GM23248 (cell line): Measurements from ENCODE around the gene DRG1. TPM values are rescaled to one million over a fixed set of nuclear protein-coding genes. Genes with fewer than 3 reads are reported as not detected.

Source experiments
- DNase-seq: peaks from one replicate; pipeline ENCODE4 v3.0.0-alpha.2; 2015
- H2AFZ ChIP-seq: fragments of 200-600 bp; sonication (generic); 2 replicates; pipeline ENCODE4 v1.6.1; 2016; ENCODE audit warnings: antibody characterized with exemption
- H3F3A ChIP-seq: fragments of 200-600 bp; sonication (generic); 2 replicates; pipeline ENCODE4 v1.6.1; 2016; ENCODE audit warnings: mild to moderate bottlenecking, antibody characterized with exemption, mixed run types; ENCODE audit not compliant: insufficient read depth
- H3K27ac ChIP-seq: fragments of 200-600 bp; sonication (generic); 2 replicates; pipeline ENCODE4 v1.5.1; 2016; ENCODE audit warnings: mild to moderate bottlenecking
- H3K27me3 ChIP-seq: fragments of 200-600 bp; sonication (generic); replicated peaks from 2 replicates; pipeline ENCODE4 v1.6.1; 2016; ENCODE audit warnings: mild to moderate bottlenecking; ENCODE audit not compliant: insufficient read depth
- H3K36me3 ChIP-seq: fragments of 200-600 bp; sonication (generic); 2 replicates; pipeline ENCODE4 v1.6.1; 2016; ENCODE audit warnings: low read depth, mild to moderate bottlenecking
- H3K4me1 ChIP-seq: fragments of 200-600 bp; sonication (generic); 2 replicates; pipeline ENCODE4 v1.6.1; 2016; ENCODE audit warnings: mild to moderate bottlenecking; ENCODE audit not compliant: insufficient read depth
- H3K4me2 ChIP-seq: fragments of 200-600 bp; sonication (generic); one replicate; pipeline ENCODE4 v1.6.1; 2016; ENCODE audit warnings: mild to moderate bottlenecking; ENCODE audit not compliant: unreplicated experiment
- H3K4me3 ChIP-seq: fragments of 200-600 bp; sonication (generic); 2 replicates; pipeline ENCODE4 v1.5.1; 2016; ENCODE audit warnings: mild to moderate bottlenecking
- H3K79me2 ChIP-seq: fragments of 200-600 bp; sonication (generic); 2 replicates; pipeline ENCODE4 v1.6.1; 2016; ENCODE audit warnings: mild to moderate bottlenecking; ENCODE audit not compliant: insufficient read depth
- H3K9ac ChIP-seq: fragments of 200-600 bp; sonication (generic); 2 replicates; pipeline ENCODE4 v1.6.1; 2016; ENCODE audit warnings: mild to moderate bottlenecking
- H3K9me2 ChIP-seq: fragments of 200-600 bp; sonication (generic); 2 replicates; pipeline ENCODE4 v1.6.1; 2016; ENCODE audit warnings: mixed run types, mild to moderate bottlenecking, moderate library complexity; ENCODE audit not compliant: insufficient read depth
- H3K9me3 ChIP-seq: fragments of 200-600 bp; sonication (generic); one replicate; pipeline ENCODE4 v1.6.1; 2017; ENCODE audit warnings: low read depth
- H4K20me1 ChIP-seq: fragments of 200-600 bp; sonication (generic); 2 replicates; pipeline ENCODE4 v1.6.0; 2016; ENCODE audit not compliant: insufficient read depth
- EZH2 ChIP-seq: fragments of 200-600 bp; sonication (generic); IDR thresholded peaks from 2 replicates; pipeline ENCODE4 v1.6.1; 2018; ENCODE audit warnings: antibody characterized with exemption, mild to moderate bottlenecking; ENCODE audit not compliant: insufficient read depth, poor library complexity, severe bottlenecking
- EZH2phosphoT487 ChIP-seq: fragments of 200-600 bp; sonication (generic); IDR thresholded peaks from 2 replicates; pipeline ENCODE4 v1.6.1; 2018; ENCODE audit warnings: antibody characterized with exemption, moderate library complexity, mild to moderate bottlenecking, low read depth; ENCODE audit not compliant: insufficient read depth
- WGBS, 2 experiments: methylation state at CpG; one replicate each; pipeline ENCODE4 v1.1.6; 2015 to 2017; ENCODE audit warnings: low lambda C conversion rate in 2 of 2, low coverage in 1 of 2; ENCODE audit errors: missing lambda C conversion rate in 2 of 2; 5-methylcytosine and 5-hydroxymethylcytosine counted together
- in situ Hi-C: fragments of 300-500 bp; cut with MboI; formaldehyde crosslinking; loops from 2 replicates; pipeline ENCODE4 v1.15.0; 2020
- polyA plus RNA-seq: library from polyadenylated mRNA; unstranded; fragments of >200 nt; fragmentation: Nextera tagmentation; extraction: Ambion mirVana; gene quantifications from 2 replicates; pipeline ENCODE4 v1.2.1, GENCODE V29; 2016
- total RNA-seq: library from RNA; depleted of rRNA; stranded (reverse); fragments of >200 nt; shearing (Covaris generic); gene quantifications from 2 replicates; pipeline ENCODE4 v1.2.3, GENCODE V29; 2014; rRNA removed

The DRG1 gene, protein sequence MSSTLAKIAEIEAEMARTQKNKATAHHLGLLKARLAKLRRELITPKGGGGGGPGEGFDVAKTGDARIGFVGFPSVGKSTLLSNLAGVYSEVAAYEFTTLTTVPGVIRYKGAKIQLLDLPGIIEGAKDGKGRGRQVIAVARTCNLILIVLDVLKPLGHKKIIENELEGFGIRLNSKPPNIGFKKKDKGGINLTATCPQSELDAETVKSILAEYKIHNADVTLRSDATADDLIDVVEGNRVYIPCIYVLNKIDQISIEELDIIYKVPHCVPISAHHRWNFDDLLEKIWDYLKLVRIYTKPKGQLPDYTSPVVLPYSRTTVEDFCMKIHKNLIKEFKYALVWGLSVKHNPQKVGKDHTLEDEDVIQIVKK
- total RNA-seq: 65.0 and 73.0 TPM in 2 replicates
- 79.7 and 81.4 TPM in 2 replicates for polyA plus RNA-seq

DNA sequence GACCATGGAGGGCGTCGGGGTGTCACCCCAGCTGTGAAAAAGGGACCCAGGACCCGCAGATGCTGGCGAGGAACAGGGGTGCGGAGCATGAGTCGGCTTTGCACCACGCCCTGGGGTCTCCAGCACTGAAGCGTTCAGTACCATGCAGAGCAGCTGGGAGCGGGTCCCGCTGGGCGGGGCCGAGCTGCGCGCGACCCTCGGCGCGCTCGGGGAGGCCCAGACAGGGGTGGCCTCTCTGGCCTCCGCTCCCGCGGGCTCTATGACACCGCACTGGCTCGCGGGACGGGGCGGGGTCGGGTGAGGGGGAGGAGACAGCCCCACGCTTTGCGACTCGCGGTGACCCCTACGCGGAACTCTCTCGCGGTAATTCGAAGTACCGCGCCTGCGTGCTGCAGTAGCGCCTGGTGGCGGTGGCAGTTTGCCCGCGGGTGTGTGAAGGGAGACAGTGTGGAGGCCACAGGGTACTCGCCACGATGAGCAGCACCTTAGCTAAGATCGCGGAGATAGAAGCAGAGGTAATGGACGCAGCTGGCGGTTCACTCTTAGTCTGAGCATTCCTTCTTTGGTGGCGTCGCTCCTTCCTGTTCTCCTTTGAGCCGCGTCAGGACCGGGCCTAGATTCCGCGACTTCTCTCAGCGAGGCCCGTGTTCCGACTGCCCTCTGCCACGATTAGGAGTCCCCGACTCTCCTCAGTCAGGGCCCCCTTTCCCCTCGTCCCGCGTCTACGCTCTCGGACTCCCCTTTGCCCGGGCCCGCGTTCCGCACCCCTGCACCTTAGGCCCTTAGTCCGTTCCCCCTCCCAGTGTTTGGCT, at the start of gene DRG1:
Gene DRG1 (plus strand): TSS at position 394 of the 812 bp plus-strand sequence. CDS start 80 bp downstream, at position 474.
- peak within 1 kb of the TSS; percentile 97 for H2AFZ ChIP-seq
- peak; percentile 99 for DNase-seq
- WGBS, 2 experiments: 1% methylated on average over 65 of the region's 72 CpGs
- peak within 1 kb of the TSS; percentile 85 for H3K4me3 ChIP-seq
- H3K9ac ChIP-seq: peak within 1 kb of the TSS; percentile 96
- peak within 1 kb of the TSS; percentile 86 for H3K4me2 ChIP-seq
- TF ChIP-seq EZH2 (no peak), EZH2phosphoT487 (no peak)
- peaks cover 12% of the 10 kb centered on the region for H3K4me1 ChIP-seq
- H3K27ac ChIP-seq: peak within 1 kb of the TSS; percentile 81
- H3K36me3 ChIP-seq: peaks cover 8% of the 10 kb centered on the region
- in situ Hi-C loops: no loop called here
- no peaks in the 10 kb centered on the region for H4K20me1 ChIP-seq
- no peaks in the 10 kb centered on the region for H3K9me2 ChIP-seq
- H3K79me2 ChIP-seq: peaks cover 50% of the 10 kb centered on the region
- H3K9me3 ChIP-seq: no peaks in the 10 kb centered on the region
- 0 out of 2 replicates have a peak, but pooled peaks cover 3% of the 10 kb centered on the region for H3F3A ChIP-seq
- H3K27me3 ChIP-seq: no peaks in the 10 kb centered on the region

GRCh38 chr22:31349960-31350359, 49.4 kb upstream of the DRG1 start:
- Histone ChIP-seq H2AFZ (no peak overlapping the region), H4K20me1 (no peaks in the 10 kb centered on the region), H3K36me3 (no peaks in the 10 kb centered on the region), H3K9me3 (no peaks in the 10 kb centered on the region), H3K4me2 (no peak overlapping the region), H3K4me3 (no peak overlapping the region), H3K9ac (no peak overlapping the region), H3K27ac (no peak overlapping the region), H3K4me1 (peaks cover 9% of the 10 kb centered on the region; the same call in 1 of the 2 replicates), H3F3A (peaks cover 5% of the 10 kb centered on the region; the same call in 1 of the 2 replicates), H3K27me3 (no peaks in the 10 kb centered on the region), H3K9me2 (no peaks in the 10 kb centered on the region), H3K79me2 (no peaks in the 10 kb centered on the region)
- DNase-seq: no peak
- in situ Hi-C loops: no loop called here
- TF ChIP-seq EZH2 (no peak), EZH2phosphoT487 (no peak)

- TF ChIP-seq EZH2 (no peak), EZH2phosphoT487 (no peak)
- Histone ChIP-seq H3K9ac (no peak overlapping the region), H3K27ac (no peak overlapping the region), H2AFZ (no peak overlapping the region), H3K4me2 (no peak overlapping the region), H3K79me2 (no peaks in the 10 kb centered on the region), H3K36me3 (no peaks in the 10 kb centered on the region), H4K20me1 (no peaks in the 10 kb centered on the region), H3K4me1 (peaks cover 9% of the 10 kb centered on the region; the same call in 1 of the 2 replicates), H3F3A (peaks cover 5% of the 10 kb centered on the region; the same call in 1 of the 2 replicates), H3K9me2 (no peaks in the 10 kb centered on the region), H3K4me3 (no peak overlapping the region), H3K27me3 (no peaks in the 10 kb centered on the region), H3K9me3 (no peaks in the 10 kb centered on the region)
- DNase-seq: peak; percentile 38
- in situ Hi-C loops: no loop called here
- 31% methylated on average over 8 of the region's 8 CpGs for WGBS, 2 experiments
Measured at GRCh38 chr22:31350410-31350863, 49.0 kb upstream of the DRG1 start.

- 50 to 51% methylated on average over 5 of the region's 5 CpGs for WGBS, 2 experiments
- no peak overlapping the region for H3K4me3 ChIP-seq
- H3K36me3 ChIP-seq: no peaks in the 10 kb centered on the region
- no peaks in the 10 kb centered on the region for H4K20me1 ChIP-seq
- no peaks in the 10 kb centered on the region for H3K4me1 ChIP-seq
- no peaks in the 10 kb centered on the region for H3K79me2 ChIP-seq
- H2AFZ ChIP-seq: no peak overlapping the region
- TF ChIP-seq EZH2phosphoT487: no peak
- H3K9ac ChIP-seq: no peak overlapping the region
- H3K9me3 ChIP-seq: no peaks in the 10 kb centered on the region
- H3K27ac ChIP-seq: no peak overlapping the region
- H3K27me3 ChIP-seq: no peaks in the 10 kb centered on the region
- H3K9me2 ChIP-seq: no peaks in the 10 kb centered on the region
- no peak for DNase-seq
- H3F3A ChIP-seq: no peaks in the 10 kb centered on the region
- in situ Hi-C loops: no loop called here
- H3K4me2 ChIP-seq: no peak overlapping the region
Measured at GRCh38 chr22:31354515-31354914, 44.9 kb upstream of the DRG1 start.
